ENCODE data around the gene RFC5. TPM values are rescaled to one million over a fixed set of nuclear protein-coding genes. Genes with fewer than 3 reads are reported as not detected.

RFC5 gene
- total and polyA plus RNA-seq, 10 of the 15 experiments (the other 5 are each of a cell fraction or from before 2014, with no cell fraction given), result 30.9 to 73.3 (median 53.5) TPM

GRCh38 chr12:118044577-118044976, 28.1 kb downstream of the RFC5 start (continued):
- no peak for TF ChIP-seq CUX1 (IDR thresholded peaks at IDR 0.05; ENCODE audit: insufficient replicate concordance, low read depth, low read length)

GRCh38 chr12:118046430-118046829, 29.9 kb downstream of the RFC5 start:
- no TSS peak for BruUV-seq (replicated peaks)
- CTCF ChIA-PET, result interaction anchor here (1.0 to 3.7 kb wide), 2 partner anchors 9 to 18 kb away, joined by 3 to 36 read pairs; no protein-coding TSS in a partner anchor
- no peak for FAIRE-seq
- TF ChIP-seq RUNX3 (IDR thresholded peaks at IDR 0.05; ENCODE audit: low read length), result no peak
- no peak for TF ChIP-seq JUND (IDR thresholded peaks at IDR 0.05; ENCODE audit: low read depth, low read length)
- no peak for TF ChIP-seq RELB (IDR thresholded peaks at IDR 0.05; ENCODE audit: low read depth)
- no peak for TF ChIP-seq BCL3 (IDR thresholded peaks at IDR 0.05; ENCODE audit: borderline replicate concordance, insufficient read depth, low read depth, low read length, poor library complexity, severe bottlenecking)
- no peak for TF ChIP-seq FOXM1 (IDR thresholded peaks at IDR 0.05; ENCODE audit: low read depth, low read length)
- no peak for TF ChIP-seq ZNF274 (IDR thresholded peaks at IDR 0.05; ENCODE audit: insufficient read depth, insufficient read length)
- TF ChIP-seq RCOR1 (conservative IDR thresholded peaks at IDR 0.05; ENCODE audit: low read depth, low read length), result no peak
- TF ChIP-seq NFYA (IDR thresholded peaks at IDR 0.05; ENCODE audit: borderline replicate concordance, low read depth, low read length), result no peak
- TF ChIP-seq POLR2A (IDR thresholded peaks at IDR 0.05; ENCODE audit: low read depth, low read length), result no peak
- TF ChIP-seq HDAC6 (IDR thresholded peaks at IDR 0.05; ENCODE audit: unreplicated experiment), result no peak

More at GRCh38 chr12:118046430-118046829, 29.9 kb downstream of the RFC5 start:
- 100% methylated on average over 4 of the region's 4 CpGs for WGBS (ENCODE audit: insufficient coverage, insufficient replicate concordance, low lambda C conversion rate, missing lambda C conversion rate)
- DNase-seq (ENCODE audit: low read depth, low spot score) (no peak), ATAC-seq (no peak; the same call in 2 of the 3 replicates)
- Histone ChIP-seq H3K4me2 (ENCODE audit: control insufficient read depth, insufficient read depth) (peak overlapping the region; percentile 21; the same call in 1 of the 2 replicates), H3K4me1 (ENCODE audit: control insufficient read depth, insufficient read depth, low read length) (peaks cover 4% of the 10 kb centered on the region), H2AFZ (ENCODE audit: control insufficient read depth, low read depth, low read length) (no peak overlapping the region), H3K9me3 (replicated peaks; ENCODE audit: control insufficient read depth, insufficient read depth, low read length) (no peaks in the 10 kb centered on the region; the same call in 2 of the 3 replicates), H3K9ac (ENCODE audit: control insufficient read depth, insufficient read depth, low read length) (no peak overlapping the region), H3K27me3 (replicated peaks in 1 of 2; ENCODE audit: control insufficient read depth in 2 of 2, insufficient read depth in 2 of 2, low read length in 1 of 2) (no peaks in the 10 kb centered on the region), H3K4me3 (no peak overlapping the region), H3K79me2 (ENCODE audit: control insufficient read depth, insufficient read depth, low read length) (no peaks in the 10 kb centered on the region; the same call in 1 of the 2 replicates), H3K27ac (ENCODE audit: control insufficient read depth, insufficient read depth) (no peak overlapping the region), H3K36me3 (ENCODE audit: control insufficient read depth in 2 of 2, insufficient read depth in 2 of 2, low read length in 1 of 2) (peaks cover 5 to 29% of the 10 kb centered on the region in 2 experiments; a peak in 3 of 4 replicates), H4K20me1 (ENCODE audit: control insufficient read depth, insufficient read depth) (no peaks in the 10 kb centered on the region)
- ChIA-PET POLR2A (interaction anchor here (0.6 to 1.5 kb wide), 3 partner anchors 12 to 169 kb away, joined by 3 to 5 read pairs (median 5); no protein-coding TSS in a partner anchor), RAD21 (ENCODE audit: unreplicated experiment) (interaction anchor here (0.8 to 1.0 kb wide), 2 partner anchors 10 to 19 kb away, joined by 3 read pairs; no protein-coding TSS in a partner anchor), SMC1A (ENCODE audit: uncharacterized antibody, unreplicated experiment) (interaction anchor here (1.2 to 1.5 kb wide), 5 partner anchors 10 to 330 kb away, joined by 3 to 8 read pairs (median 5); partner anchors contain the start of gene SUDS3)
- intact Hi-C loops (cut with micrococcal nuclease; ENCODE audit: unreplicated experiment) (no loop called here), in situ Hi-C loops (cut with MboI) (no loop called here)

All from GM12878 (cell line).